ENCODE measurements around the gene FKBP6. TPM values are rescaled to one million over a fixed set of nuclear protein-coding genes. Genes with fewer than 3 reads are reported as not detected.
A peak's percentile ranks its signal among the peaks of the same experiment; 100 is the strongest.
"Not testable (repeated sequence)": the region's sequence is repeated elsewhere in the genome, so short reads cannot be mapped to it uniquely, and the experiment has no call there.

The FKBP6 gene
- total and polyA plus RNA-seq, 8 donors, result 0.18 to 0.91 (median 0.34) TPM; not detected in 2

GRCh38 chr7:73307436-73307835, 20.5 kb upstream of the FKBP6 start:
- no peaks in the 10 kb centered on the region for H3K27me3 ChIP-seq
- H3K4me3 ChIP-seq, result peak overlapping the region in 1 of 2 donors; percentile 85
- DNase-seq (no peak), ATAC-seq (no peak)
- intact Hi-C loops (cut with DNase I), result no loop called here
- peaks cover 0 to 46% of the 10 kb centered on the region in 2 donors for H3K36me3 ChIP-seq
- peaks cover 0 to 29% of the 10 kb centered on the region in 2 donors for H3K4me1 ChIP-seq
- no peak overlapping the region for H3K27ac ChIP-seq
- H3K9me3 ChIP-seq, result no peaks in the 10 kb centered on the region
- TF ChIP-seq CTCF (IDR thresholded peaks at IDR 0.05), result no peak

- DNase-seq, result peak in 1 of 4 donors; percentile 83
- Histone ChIP-seq H3K4me3 (peak overlapping the region; percentile 56 to 85), H3K27me3 (no peaks in the 10 kb centered on the region), H3K27ac (peak overlapping the region in 1 of 2 donors; percentile 82), H3K36me3 (peaks cover 0 to 40% of the 10 kb centered on the region in 2 donors), H3K4me1 (peaks cover 0 to 29% of the 10 kb centered on the region in 2 donors), H3K9me3 (no peaks in the 10 kb centered on the region)
- ATAC-seq, result peak; percentile 62
- intact Hi-C loops (cut with DNase I), result no loop called here
- no peak for TF ChIP-seq CTCF (IDR thresholded peaks at IDR 0.05)
Measured at GRCh38 chr7:73308074-73308664, 19.8 kb upstream of the FKBP6 start.

- Histone ChIP-seq H3K36me3 (peaks cover 0 to 34% of the 10 kb centered on the region in 2 donors), H3K9me3 (no peaks in the 10 kb centered on the region), H3K27me3 (no peaks in the 10 kb centered on the region), H3K4me1 (peaks cover 0 to 29% of the 10 kb centered on the region in 2 donors), H3K4me3 (peak within 1 kb of the TSS; percentile 56 to 85), H3K27ac (peak within 1 kb of the TSS in 1 of 2 donors; percentile 82)
- peak; percentile 67 to 97 (median 84) for DNase-seq
- no peak for TF ChIP-seq CTCF (IDR thresholded peaks at IDR 0.05)
- ATAC-seq, result peak; percentile 97
- intact Hi-C loops (cut with DNase I), result no loop called here
Measured at GRCh38 chr7:73308665-73309214, 19.2 kb upstream of the FKBP6 start, which contains the start of gene NSUN5. Gene NSUN5 (minus strand): TSS chr7:73308826. CDS start chr7:73308790, 36 bp downstream.

GRCh38 chr7:73311421-73311820, 16.5 kb upstream of the FKBP6 start:
- peaks cover 0 to 26% of the 10 kb centered on the region in 2 donors for H3K4me1 ChIP-seq
- H3K27ac ChIP-seq; H3K9me3 ChIP-seq; H3K4me3 ChIP-seq; H3K36me3 ChIP-seq; intact Hi-C loops (cut with DNase I); ATAC-seq; H3K27me3 ChIP-seq; DNase-seq: not testable (repeated sequence)

GRCh38 chr7:73312831-73313520, 15.0 kb upstream of the FKBP6 start:
- no peak for TF ChIP-seq CTCF (IDR thresholded peaks at IDR 0.05)
- no peaks in the 10 kb centered on the region for H3K9me3 ChIP-seq
- H3K27me3 ChIP-seq, result no peaks in the 10 kb centered on the region
- ATAC-seq (no peak), DNase-seq (no peak)
- H3K27ac ChIP-seq, result no peak overlapping the region
- intact Hi-C loops (cut with DNase I), result no loop called here
- no peaks in the 10 kb centered on the region for H3K36me3 ChIP-seq
- no peak overlapping the region for H3K4me3 ChIP-seq
- peaks cover 0 to 12% of the 10 kb centered on the region in 2 donors for H3K4me1 ChIP-seq
